Coronary artery (tissue), 2 donors: ENCODE measurements around the gene EVX2.

ENCODE experiments used
- DNase-seq: peaks from one replicate; pipeline ENCODE4 v3.0.0-alpha.2; 2017; ENCODE audit warnings: low spot score
- H3K27ac ChIP-seq, 2 donors: fragments of 200-600 bp; sonication (generic); one replicate each; pipeline ENCODE4 v1.5.1; 2016 to 2019
- H3K4me3 ChIP-seq: fragments of 200-600 bp; sonication (generic); 2 replicates; pipeline ENCODE4 v1.5.1; 2016; ENCODE audit warnings: mild to moderate bottlenecking, moderate library complexity
- TF ChIP-seq, protein P1 (sequence below): fragments of 200-600 bp; sonication (generic); IDR thresholded peaks from one replicate; pipeline ENCODE4 v1.5.1; 2019; ENCODE audit warnings: antibody characterized with exemption

EVX2 gene

GRCh38 chr2:176072951-176073904, 10.5 kb downstream of the EVX2 start:
- TF ChIP-seq, protein P1, sequence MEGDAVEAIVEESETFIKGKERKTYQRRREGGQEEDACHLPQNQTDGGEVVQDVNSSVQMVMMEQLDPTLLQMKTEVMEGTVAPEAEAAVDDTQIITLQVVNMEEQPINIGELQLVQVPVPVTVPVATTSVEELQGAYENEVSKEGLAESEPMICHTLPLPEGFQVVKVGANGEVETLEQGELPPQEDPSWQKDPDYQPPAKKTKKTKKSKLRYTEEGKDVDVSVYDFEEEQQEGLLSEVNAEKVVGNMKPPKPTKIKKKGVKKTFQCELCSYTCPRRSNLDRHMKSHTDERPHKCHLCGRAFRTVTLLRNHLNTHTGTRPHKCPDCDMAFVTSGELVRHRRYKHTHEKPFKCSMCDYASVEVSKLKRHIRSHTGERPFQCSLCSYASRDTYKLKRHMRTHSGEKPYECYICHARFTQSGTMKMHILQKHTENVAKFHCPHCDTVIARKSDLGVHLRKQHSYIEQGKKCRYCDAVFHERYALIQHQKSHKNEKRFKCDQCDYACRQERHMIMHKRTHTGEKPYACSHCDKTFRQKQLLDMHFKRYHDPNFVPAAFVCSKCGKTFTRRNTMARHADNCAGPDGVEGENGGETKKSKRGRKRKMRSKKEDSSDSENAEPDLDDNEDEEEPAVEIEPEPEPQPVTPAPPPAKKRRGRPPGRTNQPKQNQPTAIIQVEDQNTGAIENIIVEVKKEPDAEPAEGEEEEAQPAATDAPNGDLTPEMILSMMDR, result no peak
- peak; percentile 36 for DNase-seq

DNA sequence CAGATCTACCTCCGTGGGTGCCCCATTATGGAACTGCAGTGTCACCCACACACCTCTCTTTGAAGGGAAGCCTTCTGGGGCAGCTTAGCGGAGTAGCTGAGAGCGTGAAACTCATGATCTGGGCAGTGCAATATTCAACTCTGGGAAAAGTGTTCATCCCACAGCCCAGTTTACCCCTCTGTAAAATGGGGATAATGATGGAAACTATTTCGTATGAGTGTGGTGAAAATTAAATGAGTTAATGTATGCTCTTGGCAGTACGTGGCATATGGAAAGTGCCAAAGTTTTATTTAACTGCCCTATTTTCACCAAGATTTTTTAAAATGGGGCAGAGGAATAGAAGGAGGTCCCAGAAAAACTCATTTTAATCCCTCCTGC, 11.5 kb downstream of the EVX2 start:
- H3K27ac ChIP-seq, result no peak overlapping the region
- H3K4me3 ChIP-seq, result no peak overlapping the region
- DNase-seq, result no peak
- TF ChIP-seq, protein P1, result no peak

More at GRCh38 chr2:176072951-176073904, 10.5 kb downstream of the EVX2 start:
- Histone ChIP-seq H3K4me3 (no peak overlapping the region), H3K27ac (no peak overlapping the region)

- Histone ChIP-seq H3K27ac (no peak overlapping the region), H3K4me3 (no peak overlapping the region)
- TF ChIP-seq, protein P1, result no peak
- DNase-seq, result peak; percentile 69
Measured at GRCh38 chr2:176071330-176072291, 12.2 kb downstream of the EVX2 start.

GRCh38 chr2:176068419-176068832, 15.3 kb downstream of the EVX2 start:
- DNase-seq, result no peak
- Histone ChIP-seq H3K27ac (no peak overlapping the region), H3K4me3 (peak overlapping the region; percentile 56)
- TF ChIP-seq, protein P1, result no peak

DNA sequence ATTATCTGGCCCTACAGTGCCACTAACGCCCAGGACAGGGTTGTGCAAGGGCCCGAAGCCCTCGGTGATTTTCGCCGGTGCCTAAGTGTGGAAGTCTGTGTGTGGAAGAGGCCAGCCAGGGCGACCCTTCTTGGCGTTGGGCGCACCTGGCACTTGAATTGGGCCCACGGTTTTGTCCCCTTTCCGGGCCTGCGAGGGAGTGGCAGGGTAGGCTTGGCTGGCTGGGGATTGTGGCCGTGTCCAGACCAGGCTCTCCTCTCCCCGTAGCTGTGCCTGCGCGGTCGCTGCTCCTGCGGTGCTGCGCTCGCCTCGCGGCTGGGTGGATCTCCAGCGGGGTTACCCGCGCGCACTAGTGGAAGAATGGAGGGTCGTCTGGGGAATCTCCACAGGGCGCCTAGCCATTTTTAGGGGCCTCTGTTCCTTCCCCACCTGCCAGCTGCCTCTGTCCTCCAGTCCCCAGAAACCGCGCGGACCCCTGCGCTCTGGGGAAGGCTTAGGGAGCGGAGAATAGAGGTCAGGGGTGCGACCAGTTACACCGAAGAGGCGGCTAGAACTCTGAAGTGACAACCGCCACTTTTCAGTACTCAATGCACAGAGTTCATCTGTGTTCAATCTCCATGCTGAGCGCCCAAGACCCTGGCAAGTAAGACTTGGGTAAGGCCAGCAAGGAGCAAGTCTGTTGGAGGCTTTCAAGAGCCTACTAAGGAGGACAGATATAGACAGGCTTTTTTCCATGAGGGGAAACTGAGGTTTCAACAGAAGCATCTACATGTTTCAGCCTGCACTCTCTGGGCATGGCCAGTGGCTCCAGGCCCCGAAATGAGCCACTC, 16.0 kb downstream of the EVX2 start:
- TF ChIP-seq, protein P1, result no peak
- Histone ChIP-seq H3K27ac (no peak overlapping the region), H3K4me3 (peak overlapping the region; percentile 56)
- DNase-seq, result no peak
